ENCODE data around the gene SSR4.
A peak's percentile ranks its signal among the peaks of the same experiment; 100 is the strongest.

The SSR4 gene

GRCh38 chrX:153777261-153778090 lies 17.0 kb upstream of the SSR4 start:
- CTCF ChIA-PET = interaction anchor here (0.8 to 2.2 kb wide), 3 partner anchors 9 to 147 kb away, joined by 3 to 8 read pairs (median 4); no protein-coding TSS in a partner anchor

GRCh38 chrX:153778181-153778580 lies 16.3 kb upstream of the SSR4 start:
- ChIA-PET CTCF (interaction anchor here (0.6 to 2.2 kb wide), 4 partner anchors 10 to 541 kb away, joined by 3 to 8 read pairs (median 4); no protein-coding TSS in a partner anchor), POLR2A (interaction anchor here (0.8 to 2.1 kb wide), 2 partner anchors 16 to 150 kb away, joined by 4 to 8 read pairs; partner anchors contain the start of genes IDH3G and SSR4)
- TF ChIP-seq ZNF18 (tag by site-specific recombination; IDR thresholded peaks at IDR 0.05) (no peak), ZFP3 (tag by site-specific recombination; IDR thresholded peaks at IDR 0.05; ENCODE audit: low read depth) (no peak), ZNF658 (tag by site-specific recombination; IDR thresholded peaks at IDR 0.05) (no peak)
- no peak overlapping the region for H3K4me3 ChIP-seq (ENCODE audit: low read depth, low read length)
- H3K27ac ChIP-seq (ENCODE audit: extremely low read depth, low read depth, low read length) = no peak overlapping the region
- no peaks in the 10 kb centered on the region for H3K9me3 ChIP-seq (ENCODE audit: control insufficient read depth, insufficient read depth, low read depth, low read length)
- no peaks in the 10 kb centered on the region for H3K4me1 ChIP-seq (ENCODE audit: control insufficient read depth, insufficient read depth, low read length)
- no peaks in the 10 kb centered on the region for H3K36me3 ChIP-seq (ENCODE audit: control insufficient read depth in 2 of 2, insufficient read depth in 1 of 2, low read length in 2 of 2)

More at GRCh38 chrX:153777261-153778090, 17.0 kb upstream of the SSR4 start:
- TF ChIP-seq ZNF629 (tag by site-specific recombination; IDR thresholded peaks at IDR 0.05) = no peak
- peak; percentile 63; the same call in 1 of the 2 replicates for TF ChIP-seq SCRT2 (tag by site-specific recombination; IDR thresholded peaks at IDR 0.05)
- Histone ChIP-seq H3K36me3 (ENCODE audit: control insufficient read depth in 2 of 2, insufficient read depth in 1 of 2, low read length in 2 of 2) (no peaks in the 10 kb centered on the region), H3K4me1 (ENCODE audit: control insufficient read depth, insufficient read depth, low read length) (no peaks in the 10 kb centered on the region), H3K27ac (ENCODE audit: extremely low read depth, low read depth, low read length) (no peak overlapping the region), H3K9me3 (ENCODE audit: control insufficient read depth, insufficient read depth, low read depth, low read length) (no peaks in the 10 kb centered on the region), H3K4me3 (ENCODE audit: low read depth, low read length) (no peak overlapping the region)
- POLR2A ChIA-PET = interaction anchor here (0.8 to 2.1 kb wide), 2 partner anchors 17 to 151 kb away, joined by 4 to 8 read pairs; partner anchors contain the start of genes IDH3G and SSR4

DNA sequence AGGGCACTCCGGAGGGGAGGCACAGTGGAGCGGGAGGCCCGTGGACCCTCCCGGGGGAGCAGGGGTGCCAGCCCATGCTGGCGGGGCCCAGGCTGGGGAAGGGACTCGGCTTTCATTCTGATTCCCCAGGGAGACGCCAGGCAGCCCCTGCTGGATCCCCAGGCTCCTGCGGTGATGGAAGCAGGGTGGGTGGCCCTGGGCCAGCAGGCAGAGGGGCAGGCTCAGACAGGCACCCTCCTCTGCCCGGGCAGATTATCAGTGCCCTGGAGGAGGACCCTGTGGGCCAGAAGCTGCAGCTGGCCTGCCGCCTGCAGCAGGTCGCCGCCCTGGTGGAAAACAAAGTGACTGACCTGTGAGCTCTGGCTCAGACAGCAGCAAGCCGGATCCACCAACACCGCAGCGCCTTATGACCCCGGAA lies 15.8 kb upstream of the SSR4 start:
- POLR2A ChIA-PET = interaction anchor here (2.1 kb wide), 1 partner anchor 150 kb away, joined by 8 read pairs; no protein-coding TSS in a partner anchor
- CTCF ChIA-PET = interaction anchor here (0.6 to 2.2 kb wide), 4 partner anchors 11 to 541 kb away, joined by 3 to 8 read pairs (median 4); no protein-coding TSS in a partner anchor
- Histone ChIP-seq H3K27ac (ENCODE audit: extremely low read depth, low read depth, low read length) (no peak overlapping the region), H3K4me3 (ENCODE audit: low read depth, low read length) (no peak overlapping the region), H3K9me3 (ENCODE audit: control insufficient read depth, insufficient read depth, low read depth, low read length) (no peaks in the 10 kb centered on the region), H3K36me3 (ENCODE audit: control insufficient read depth in 2 of 2, insufficient read depth in 1 of 2, low read length in 2 of 2) (no peaks in the 10 kb centered on the region), H3K4me1 (ENCODE audit: control insufficient read depth, insufficient read depth, low read length) (no peaks in the 10 kb centered on the region)
- TF ChIP-seq INSM2 (tag by site-specific recombination; IDR thresholded peaks at IDR 0.05) = no peak
- no peak for TF ChIP-seq ZNF23 (tag by site-specific recombination; IDR thresholded peaks at IDR 0.05; ENCODE audit: borderline replicate concordance)
- 0 out of 2 replicates have a peak, but pooled peaks have one; percentile 24 for TF ChIP-seq KLF8 (tag by site-specific recombination; IDR thresholded peaks at IDR 0.05)
- no peak for TF ChIP-seq ZNF335 (tag by site-specific recombination; conservative IDR thresholded peaks at IDR 0.05)
- TF ChIP-seq PBX3 (CRISPR knock-in tag; IDR thresholded peaks at IDR 0.05) = 0 out of 2 replicates have a peak, but pooled peaks have one; percentile 12
- TF ChIP-seq, protein P1, sequence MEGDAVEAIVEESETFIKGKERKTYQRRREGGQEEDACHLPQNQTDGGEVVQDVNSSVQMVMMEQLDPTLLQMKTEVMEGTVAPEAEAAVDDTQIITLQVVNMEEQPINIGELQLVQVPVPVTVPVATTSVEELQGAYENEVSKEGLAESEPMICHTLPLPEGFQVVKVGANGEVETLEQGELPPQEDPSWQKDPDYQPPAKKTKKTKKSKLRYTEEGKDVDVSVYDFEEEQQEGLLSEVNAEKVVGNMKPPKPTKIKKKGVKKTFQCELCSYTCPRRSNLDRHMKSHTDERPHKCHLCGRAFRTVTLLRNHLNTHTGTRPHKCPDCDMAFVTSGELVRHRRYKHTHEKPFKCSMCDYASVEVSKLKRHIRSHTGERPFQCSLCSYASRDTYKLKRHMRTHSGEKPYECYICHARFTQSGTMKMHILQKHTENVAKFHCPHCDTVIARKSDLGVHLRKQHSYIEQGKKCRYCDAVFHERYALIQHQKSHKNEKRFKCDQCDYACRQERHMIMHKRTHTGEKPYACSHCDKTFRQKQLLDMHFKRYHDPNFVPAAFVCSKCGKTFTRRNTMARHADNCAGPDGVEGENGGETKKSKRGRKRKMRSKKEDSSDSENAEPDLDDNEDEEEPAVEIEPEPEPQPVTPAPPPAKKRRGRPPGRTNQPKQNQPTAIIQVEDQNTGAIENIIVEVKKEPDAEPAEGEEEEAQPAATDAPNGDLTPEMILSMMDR (tag by site-specific recombination; IDR thresholded peaks at IDR 0.05) = peak; percentile 37; the same call in 1 of the 2 replicates
- TF ChIP-seq RBAK (tag by site-specific recombination; IDR thresholded peaks at IDR 0.05) = no peak
- TF ChIP-seq ZIC2 (tag by site-specific recombination; IDR thresholded peaks at IDR 0.05) = peak; percentile 60; the same call in 1 of the 2 replicates
